OCI-LY1 (cell line): ENCODE measurements around the gene PDE3B.

Source experiments
- CTCF ChIP-seq: fragments of 200-600 bp; sonication (generic), shearing (Covaris generic); IDR thresholded peaks from 2 replicates; pipeline ENCODE4 v1.5.1; 2017; ENCODE audit warnings: mild to moderate bottlenecking, antibody characterized with exemption, low read length, moderate library complexity, mixed read lengths
- EZH2 ChIP-seq: fragments of 200-600 bp; sonication (generic), shearing (Covaris generic); IDR thresholded peaks from 2 replicates; pipeline ENCODE4 v1.8.0; 2017; ENCODE audit warnings: borderline replicate concordance, mixed run types, mild to moderate bottlenecking, antibody characterized with exemption, low read length, moderate library complexity, mixed read lengths

GRCh38 chr11:14642873-14643696 lies 519 bp upstream of the PDE3B start:
- TF ChIP-seq CTCF (no peak), EZH2 (no peak)
